Raji (cell line): ENCODE results near the gene IFITM5.

Source experiments
- POLR2A ChIP-seq: IDR thresholded peaks from 2 replicates; pipeline ENCODE4 v1.6.1; 2011; ENCODE audit warnings: low read depth, low read length, control low read depth; ENCODE audit not compliant: insufficient read depth

IFITM5 gene

GRCh38 chr11:296171-297050 lies 2.9 kb downstream of the IFITM5 start:
- TF ChIP-seq POLR2A = 0 out of 2 replicates have a peak, but pooled peaks have one; percentile 9

GRCh38 chr11:295351-296170 lies 3.8 kb downstream of the IFITM5 start:
- no peak for TF ChIP-seq POLR2A

GRCh38 chr11:294780-295179 lies 4.5 kb downstream of the IFITM5 start:
- TF ChIP-seq POLR2A = no peak

GRCh38 chr11:293852-294661 lies 5.3 kb downstream of the IFITM5 start:
- TF ChIP-seq POLR2A = no peak

GRCh38 chr11:293271-293851 lies 6.0 kb downstream of the IFITM5 start:
- no peak for TF ChIP-seq POLR2A

GRCh38 chr11:292211-293121 lies 6.9 kb downstream of the IFITM5 start:
- TF ChIP-seq POLR2A = no peak

- TF ChIP-seq POLR2A = no peak
These were observed 7.8 kb downstream of the IFITM5 start for GRCh38 chr11:291281-292210.

- no peak for TF ChIP-seq POLR2A
These were observed 8.6 kb downstream of the IFITM5 start for GRCh38 chr11:290621-291231.

- no peak for TF ChIP-seq POLR2A
These were observed 9.4 kb downstream of the IFITM5 start for GRCh38 chr11:289712-290620.

GRCh38 chr11:289398-289711 lies 10.0 kb downstream of the IFITM5 start:
- no peak; the same call in 1 of the 2 replicates for TF ChIP-seq POLR2A
